ENCODE data around the gene ENAH.

- TF ChIP-seq EGR1 (IDR thresholded peaks at IDR 0.05) (no peak), MAX (IDR thresholded peaks at IDR 0.05) (peak; percentile 37), TAF1 (IDR thresholded peaks at IDR 0.05; ENCODE audit: low read depth) (no peak), FOXM1 (IDR thresholded peaks at IDR 0.05; ENCODE audit: borderline replicate concordance, low read depth) (peak; percentile 96), CREB1 (IDR thresholded peaks at IDR 0.05; ENCODE audit: low read depth) (no peak), REST (IDR thresholded peaks at IDR 0.05; ENCODE audit: low read depth) (no peak), TEAD4 (IDR thresholded peaks at IDR 0.05) (peak; percentile 98)
Observed at GRCh38 chr1:225700164-225700821, 47.4 kb upstream of the ENAH start.

All from Ishikawa (cell line).